Stimulated activated CD4-positive, alpha-beta T cell treated with anti-CD3 and anti-CD28 coated beads, Interleukin-2, amount 100 ng/mL, for 24 hours (primary cell): ENCODE data around the gene ARID3A.
"Not testable (repeated sequence)": the region's sequence is repeated elsewhere in the genome, so short reads cannot be mapped to it uniquely, and the experiment has no call there.

Experiments
- DNase-seq, 2 donors: peaks; one replicate each; pipeline ENCODE4 v3.0.0-alpha.2; 2020

ARID3A gene

GRCh38 chr19:925526-926322 lies at the start of gene ARID3A:
Gene ARID3A (plus strand): TSS chr19:926035. CDS start chr19:929529, 3,494 bp downstream.
- DNase-seq = peak; percentile 79

- DNase-seq = no peak
Observed at GRCh38 chr19:876089-876488, 49.7 kb upstream of the ARID3A start.

GRCh38 chr19:876780-877314 lies 49.0 kb upstream of the ARID3A start:
- no peak for DNase-seq

- not testable (repeated sequence) for DNase-seq
Observed at GRCh38 chr19:877992-878660, 47.7 kb upstream of the ARID3A start.

GRCh38 chr19:878751-879561 lies 46.9 kb upstream of the ARID3A start:
- not testable (repeated sequence) for DNase-seq

GRCh38 chr19:879711-880438 lies 46.0 kb upstream of the ARID3A start:
- DNase-seq = no peak

- DNase-seq = no peak
Observed at GRCh38 chr19:881385-882071, 44.3 kb upstream of the ARID3A start.

GRCh38 chr19:882871-883497 lies 42.9 kb upstream of the ARID3A start:
- DNase-seq = no peak

GRCh38 chr19:883661-884211 lies 42.1 kb upstream of the ARID3A start:
- DNase-seq = no peak

- DNase-seq = no peak
Observed at GRCh38 chr19:884420-885211, 41.2 kb upstream of the ARID3A start.

GRCh38 chr19:885536-886224 lies 40.2 kb upstream of the ARID3A start:
- DNase-seq = no peak

GRCh38 chr19:887072-887471 lies 38.8 kb upstream of the ARID3A start:
- no peak for DNase-seq

GRCh38 chr19:887599-887998 lies 38.2 kb upstream of the ARID3A start:
- DNase-seq = no peak

- DNase-seq = peak in 1 of 2 donors; percentile 46
Observed at GRCh38 chr19:888581-889385, 37.1 kb upstream of the ARID3A start.

- DNase-seq = no peak
Observed at GRCh38 chr19:889662-890295, 36.1 kb upstream of the ARID3A start.

- no peak for DNase-seq
Observed at GRCh38 chr19:890831-891230, 35.0 kb upstream of the ARID3A start.

GRCh38 chr19:891421-892200 lies 34.2 kb upstream of the ARID3A start:
- not testable (repeated sequence) for DNase-seq
